HepG2 (cell line): ENCODE data around the gene CAMK2G. TPM values are rescaled to one million over a fixed set of nuclear protein-coding genes. Genes with fewer than 3 reads are reported as not detected.

Experiments used
- ATAC-seq: fragments of 200-7000 bp; cut with Tn5 transposase; 3 replicates; pipeline ENCODE4 v1.9.1; 2020; ENCODE audit warnings: mild to moderate bottlenecking, moderate library complexity
- BruUV-seq: library from RNA; stranded (reverse); fragments of 400-500 nt; replicated peaks from 2 replicates; lab custom pipeline; 2021; lab: Mats Ljungman, UMichigan
- CTCF ChIA-PET: fragments of 300-600 bp; formaldehyde crosslinking; extraction: SDS; loops from one replicate; lab custom pipeline; 2021; ENCODE audit warnings: low total read pairs, inconsistent platforms, low intra/inter-chr PET ratio; lab: Yijun Ruan, JAX
- POLR2A ChIA-PET: fragments of 350-600 bp; sonication (Branson Sonifier 250); formaldehyde crosslinking; loops from one replicate; lab custom pipeline; 2020; ENCODE audit warnings: antibody characterized with exemption, inconsistent platforms; lab: Yijun Ruan, JAX
- DNase-seq: peaks from one replicate; pipeline ENCODE4 v3.0.0-alpha.2; 2015; ENCODE audit warnings: low spot score
- FAIRE-seq: peaks from 3 replicates; lab custom pipeline; 2011; peaks lifted over from hg19 to GRCh38; lab: Jason Lieb, UNC
- H2AFZ ChIP-seq: one replicate; pipeline ENCODE4 v1.6.1; 2011; ENCODE audit warnings: low read length, inconsistent platforms
- H3K27ac ChIP-seq: fragments of 300-600 bp; 3 replicates; pipeline ENCODE4 v1.8.0; 2011; ENCODE audit warnings: mixed run types, mild to moderate bottlenecking, mixed read lengths, low read length, inconsistent platforms; ENCODE audit not compliant: insufficient read depth; ENCODE audit errors: extremely low read length
- H3K27me3 ChIP-seq, 2 experiments: fragments of 200-600 bp in 1 of 2; 2 replicates in 1 of 2; 3 replicates in 1 of 2; pipeline versions ENCODE4 v1.6.0 to v1.8.0; 2011; ENCODE audit warnings: low read length in 2 of 2, mild to moderate bottlenecking in 2 of 2, moderate library complexity in 2 of 2, inconsistent platforms in 1 of 2; ENCODE audit not compliant: insufficient read depth in 2 of 2, control insufficient read depth in 1 of 2
- H3K36me3 ChIP-seq, 2 experiments: fragments of 200-600 bp in 1 of 2; replicated peaks in 1 of 2; 2 replicates in 1 of 2; 3 replicates in 1 of 2; pipeline versions ENCODE4 v1.5.1 to v1.8.0; 2011; ENCODE audit warnings: low read length in 2 of 2, inconsistent platforms in 1 of 2; ENCODE audit not compliant: insufficient read depth in 2 of 2, control insufficient read depth in 1 of 2
- H3K4me1 ChIP-seq: 2 replicates; pipeline ENCODE4 v1.5.1; 2012; ENCODE audit warnings: low read length, inconsistent platforms; ENCODE audit not compliant: insufficient read depth
- H3K4me2 ChIP-seq: 2 replicates; pipeline ENCODE4 v1.6.0; 2011; ENCODE audit warnings: low read depth, low read length, inconsistent platforms
- H3K4me3 ChIP-seq, 3 experiments: fragments of 200-600 bp in 1 of 3; sonication (generic), shearing (Covaris generic) in 1 of 3; replicated peaks in 1 of 3; 2 replicates each; pipeline ENCODE4 v1.5.1; 2011 to 2016; ENCODE audit warnings: low read length in 3 of 3, inconsistent platforms in 2 of 3, low read depth in 2 of 3, mild to moderate bottlenecking in 2 of 3, control low read depth in 1 of 3, mixed read lengths in 1 of 3; ENCODE audit not compliant: insufficient read depth in 1 of 3
- H3K79me2 ChIP-seq: one replicate; pipeline ENCODE4 v1.6.1; 2011; ENCODE audit warnings: low read length, inconsistent platforms; ENCODE audit not compliant: insufficient read depth
- H3K9ac ChIP-seq: 2 replicates; pipeline ENCODE4 v1.6.0; 2011; ENCODE audit warnings: mild to moderate bottlenecking, low read depth, low read length, inconsistent platforms; ENCODE audit not compliant: insufficient read depth
- H3K9me3 ChIP-seq: 2 replicates; pipeline ENCODE4 v1.5.1; 2012; ENCODE audit warnings: mild to moderate bottlenecking, low read length
- H4K20me1 ChIP-seq: 2 replicates; pipeline ENCODE4 v1.6.0; 2011; ENCODE audit warnings: inconsistent platforms, mild to moderate bottlenecking, low read length, moderate library complexity; ENCODE audit not compliant: insufficient read depth
- FOSL2 ChIP-seq: sonication (generic); formaldehyde crosslinking; IDR thresholded peaks from 2 replicates; pipeline ENCODE4 v1.4.0; 2020; ENCODE audit warnings: missing genetic modification reagents
- MXD4 ChIP-seq: IDR thresholded peaks from 2 replicates; pipeline ENCODE4 v1.6.1; 2016; ENCODE audit warnings: mild to moderate bottlenecking, missing biosample characterization, missing genetic modification reagents
- RARA ChIP-seq: IDR thresholded peaks from 2 replicates; pipeline ENCODE4 v1.6.1; 2016; ENCODE audit warnings: missing genetic modification reagents, missing compliant biosample characterization
- XBP1 ChIP-seq: sonication (generic); formaldehyde crosslinking; IDR thresholded peaks from 2 replicates; pipeline ENCODE4 v1.5.0; 2020; ENCODE audit warnings: missing genetic modification reagents
- ZNF607 ChIP-seq: sonication (generic); formaldehyde crosslinking; IDR thresholded peaks from 2 replicates; pipeline ENCODE4 v1.5.1; 2020; ENCODE audit warnings: missing genetic modification reagents, mild to moderate bottlenecking, borderline replicate concordance
- WGBS: methylation state at CpG from one replicate; pipeline ENCODE4 v1.1.6; 2017; ENCODE audit warnings: low lambda C conversion rate; 5-methylcytosine and 5-hydroxymethylcytosine counted together
- in situ Hi-C: cut with HindIII; loops from 2 replicates; pipeline ENCODE4 v1.10.0; 2017; ENCODE audit warnings: low pct_unique_long_range_greater_than_20kb; ENCODE audit not compliant: extremely low pct_ligation_motif_present
- intact Hi-C: fragments of 100-400 bp; cut with micrococcal nuclease; formaldehyde crosslinking; loops from one replicate; pipeline ENCODE4 v1.10.0; 2022; ENCODE audit not compliant: unreplicated experiment
- polyA plus RNA-seq, 8 experiments: library from polyadenylated mRNA; depleted of rRNA in 3 of 8; stranded (reverse) in 7 of 8; unstranded in 1 of 8; fragments of >200 nt; fragmentation: Illumina TruSeq in 4 of 8; extraction: Trizol in 4 of 8; gene quantifications; 2 replicates each; pipeline versions ENCODE4 v1.2.1 to v1.2.3, GENCODE V29; 2011 to 2016; ENCODE audit warnings: low read depth in 4 of 8, missing spikeins in 1 of 8, mixed read lengths in 1 of 8; ENCODE audit not compliant: insufficient read depth in 1 of 8
- total RNA-seq, 5 experiments: library from RNA; depleted of rRNA; stranded (reverse); fragments of >200 nt; fragmentation: Illumina TruSeq; extraction: Trizol; gene quantifications; 2 replicates each; pipeline ENCODE4 v1.2.3, GENCODE V29; 2016; ENCODE audit warnings: low read depth in 1 of 5

The CAMK2G gene
- total and polyA plus RNA-seq, 2 of the 13 experiments (the other 11 are each of a cell fraction or from before 2014, with no cell fraction given): 15.9 to 18.8 TPM

GRCh38 chr10:73810358-73810734 is 64.0 kb downstream of the CAMK2G start:
- DNase-seq (no peak), ATAC-seq (no peak), FAIRE-seq (peak; percentile 4)
- no TSS peak for BruUV-seq
- Histone ChIP-seq H3K27me3 (no peaks in the 10 kb centered on the region; a peak in 1 of 5 replicates), H2AFZ (no peak overlapping the region), H3K36me3 (peaks cover 12 to 37% of the 10 kb centered on the region in 2 experiments), H3K9me3 (no peaks in the 10 kb centered on the region), H3K79me2 (peaks cover 3% of the 10 kb centered on the region), H3K4me3 (peak overlapping the region; percentile 78 to 94 (median 84)), H4K20me1 (no peaks in the 10 kb centered on the region), H3K27ac (no peak overlapping the region), H3K9ac (peak overlapping the region; percentile 80; the same call in 1 of the 2 replicates), H3K4me2 (peak overlapping the region; percentile 95)
- ChIA-PET POLR2A (interaction anchor here (1.1 to 3.3 kb wide), 5 partner anchors 14 to 38 kb away, joined by 3 to 23 read pairs (median 4); a partner anchor contains a TSS), CTCF (no interaction called here)
- in situ Hi-C loops: no loop called here
- TF ChIP-seq ZNF607 (CRISPR knock-in tag): peak; percentile 1; the same call in 1 of the 2 replicates
- no peak for TF ChIP-seq XBP1 (CRISPR knock-in tag)
- TF ChIP-seq, all 625 proteins: peak for 1
- 89% methylated on average over 7 of the region's 7 CpGs for WGBS
- peaks cover 21% of the 10 kb centered on the region for H3K4me1 ChIP-seq
- intact Hi-C loops: no loop called here

- no peak overlapping the region for H3K4me3 ChIP-seq
- H3K4me1 ChIP-seq: peaks cover 21% of the 10 kb centered on the region
- no peak overlapping the region for H3K9ac ChIP-seq
- ChIA-PET POLR2A (interaction anchor here (0.5 to 3.3 kb wide), 6 partner anchors 8 to 31 kb away, joined by 3 to 23 read pairs (median 4); no protein-coding TSS in a partner anchor), CTCF (no interaction called here)
- no peak overlapping the region for H3K4me2 ChIP-seq
- in situ Hi-C loops: no loop called here
- peak; percentile 44; the same call in 1 of the 2 replicates for TF ChIP-seq RARA (CRISPR knock-in tag)
- TF ChIP-seq FOSL2 (CRISPR knock-in tag): peak; percentile 30
- TF ChIP-seq MXD4 (CRISPR knock-in tag): no peak
- TF ChIP-seq, all 625 proteins: peak for 2
- Histone ChIP-seq H3K9me3 (no peaks in the 10 kb centered on the region), H3K27ac (no peak overlapping the region), H3K79me2 (peaks cover 3% of the 10 kb centered on the region), H3K27me3 (no peaks in the 10 kb centered on the region; a peak in 1 of 5 replicates), H4K20me1 (no peaks in the 10 kb centered on the region), H2AFZ (no peak overlapping the region), H3K36me3 (peaks cover 13 to 33% of the 10 kb centered on the region in 2 experiments)
- FAIRE-seq (peak; percentile 12), DNase-seq (no peak), ATAC-seq (no peak)
- WGBS: 63% methylated on average over 5 of the region's 5 CpGs
- BruUV-seq: no TSS peak
- intact Hi-C loops: no loop called here
Measured at GRCh38 chr10:73809061-73809818, 65.1 kb downstream of the CAMK2G start.
